Measurements from ENCODE around the gene ZNF664.
A peak's percentile ranks its signal among the peaks of the same experiment; 100 is the strongest.

ZNF664 gene

DNA sequence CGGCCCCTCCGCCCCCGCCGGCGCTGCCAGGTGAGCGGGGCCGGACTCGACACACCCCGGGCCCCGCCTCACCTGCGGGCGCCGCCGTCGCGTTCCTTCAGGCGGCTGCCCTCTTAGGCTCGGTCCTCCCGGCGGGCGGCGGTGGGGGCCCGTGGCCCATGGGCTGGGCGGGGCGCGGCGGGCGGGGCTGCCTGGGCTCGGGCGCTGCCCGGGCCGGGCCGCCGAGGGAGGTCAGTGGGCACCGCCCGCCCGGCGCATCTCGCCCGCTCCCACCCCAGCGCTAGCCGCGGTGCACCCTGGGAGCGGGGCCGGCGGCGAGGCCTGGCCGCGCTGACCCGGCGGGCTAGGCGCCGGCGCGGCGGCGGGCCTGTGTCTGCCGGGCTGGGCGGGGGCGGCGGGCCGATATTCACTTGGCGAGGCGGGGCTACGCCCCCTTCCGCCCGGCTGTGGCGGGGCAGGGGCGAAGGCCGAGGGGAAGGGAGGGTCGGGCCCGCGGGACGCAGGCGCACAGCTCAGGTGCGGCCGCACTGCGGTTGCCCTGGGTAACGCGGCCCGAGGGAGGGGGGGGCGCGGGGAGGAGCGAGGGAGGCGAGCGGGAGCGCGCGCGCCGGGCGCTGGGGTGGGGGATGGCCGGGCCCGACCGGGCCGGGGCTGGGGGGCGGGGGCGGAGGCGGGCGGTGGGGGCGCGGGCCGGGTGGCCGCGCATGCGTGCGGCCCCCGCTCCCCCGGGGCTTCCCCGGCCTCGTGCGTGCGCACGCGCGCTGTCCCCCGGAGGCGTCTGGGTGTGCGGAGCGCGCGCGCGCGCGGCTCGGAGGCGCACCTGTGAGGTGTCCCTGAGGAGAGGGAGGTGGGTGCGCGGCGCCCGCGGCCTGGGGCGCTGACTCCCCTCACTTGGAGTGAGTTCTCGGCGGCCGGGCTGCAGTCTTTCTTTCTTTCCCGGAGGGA lies at the start of gene ZNF664, which contains the start of gene CCDC92:
ZNF664 (plus strand) TSS at position 759 of the 945 bp plus-strand sequence. CDS start 38,930 bp downstream, outside the sequence.
CCDC92 (minus strand) TSS at position 375 of the 945 bp plus-strand sequence. CDS start 28,526 bp downstream, outside the sequence.
- DNase-seq (ENCODE audit: low read depth in 4 of 4, low spot score in 1 of 4), result peak; percentile 86 to 94 (median 92)

DNA sequence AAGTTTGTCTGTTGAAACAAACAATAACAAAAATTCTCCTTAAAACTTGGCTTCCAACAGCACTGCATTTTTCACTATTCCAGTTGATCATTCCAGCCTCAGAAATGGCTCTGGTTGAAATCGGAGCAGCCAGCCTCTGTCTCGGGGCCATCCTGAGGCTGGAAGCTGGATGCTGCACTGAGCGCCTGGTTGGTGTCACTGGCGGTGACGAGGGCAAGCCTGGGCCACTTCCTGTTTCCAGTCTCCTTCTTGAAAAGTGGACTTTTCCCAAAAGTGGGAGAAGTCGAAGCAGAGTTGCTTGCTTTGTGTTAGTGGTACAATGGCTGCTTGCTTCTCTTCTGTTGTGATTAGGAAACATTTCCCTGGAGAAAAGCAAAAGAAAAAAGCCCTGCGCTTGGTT lies 49.1 kb upstream of the ZNF664 start:
- no peak for DNase-seq (ENCODE audit: low read depth in 4 of 4, low spot score in 1 of 4)

DNA sequence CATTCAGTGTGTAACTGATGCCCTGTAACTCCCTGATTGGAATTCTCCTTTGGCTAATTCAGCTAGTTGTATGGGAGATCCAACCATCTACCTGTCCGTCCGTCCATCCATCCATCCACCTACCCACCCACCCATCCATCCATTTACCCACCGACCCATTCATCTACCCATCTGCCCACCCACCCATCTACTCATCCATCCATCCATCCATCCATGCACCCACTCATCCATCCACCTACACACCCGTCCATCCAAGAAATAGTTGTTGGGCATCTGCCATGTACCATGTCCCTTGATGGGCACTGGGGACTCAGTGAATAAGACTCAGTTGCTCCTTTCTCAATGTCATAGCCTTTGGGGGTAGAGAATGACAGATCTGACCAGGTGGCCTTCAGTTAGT lies 48.5 kb upstream of the ZNF664 start:
- no peak for DNase-seq (ENCODE audit: low read depth in 4 of 4, low spot score in 1 of 4)

DNA sequence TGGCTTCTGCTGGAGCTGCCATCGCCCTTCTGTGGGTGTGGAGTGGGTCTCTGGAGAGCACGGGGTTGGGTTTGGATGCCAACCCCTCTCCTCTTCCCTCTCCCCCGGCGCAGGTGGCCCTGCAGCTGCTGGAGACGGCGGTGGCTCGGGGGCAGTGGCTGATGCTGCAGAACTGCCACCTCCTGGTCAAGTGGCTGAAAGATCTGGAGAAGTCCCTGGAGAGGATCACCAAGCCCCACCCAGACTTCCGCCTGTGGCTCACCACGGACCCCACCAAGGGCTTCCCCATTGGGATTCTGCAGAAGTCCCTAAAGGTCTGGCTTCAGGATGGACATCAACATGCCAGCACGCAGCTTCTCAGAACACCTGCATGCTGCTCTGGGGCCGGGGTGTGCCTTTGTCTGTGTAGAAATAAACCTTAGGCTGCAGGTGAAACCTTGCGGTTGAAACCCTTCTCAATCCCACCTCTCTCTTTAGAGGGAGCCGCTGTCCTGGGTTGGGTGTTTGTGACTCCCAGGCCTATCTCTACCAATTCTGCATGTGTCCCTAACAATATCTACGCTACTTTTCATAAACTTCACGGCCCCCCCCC lies 44.6 kb upstream of the ZNF664 start:
- DNase-seq (ENCODE audit: low read depth in 4 of 4, low spot score in 1 of 4), result no peak

DNA sequence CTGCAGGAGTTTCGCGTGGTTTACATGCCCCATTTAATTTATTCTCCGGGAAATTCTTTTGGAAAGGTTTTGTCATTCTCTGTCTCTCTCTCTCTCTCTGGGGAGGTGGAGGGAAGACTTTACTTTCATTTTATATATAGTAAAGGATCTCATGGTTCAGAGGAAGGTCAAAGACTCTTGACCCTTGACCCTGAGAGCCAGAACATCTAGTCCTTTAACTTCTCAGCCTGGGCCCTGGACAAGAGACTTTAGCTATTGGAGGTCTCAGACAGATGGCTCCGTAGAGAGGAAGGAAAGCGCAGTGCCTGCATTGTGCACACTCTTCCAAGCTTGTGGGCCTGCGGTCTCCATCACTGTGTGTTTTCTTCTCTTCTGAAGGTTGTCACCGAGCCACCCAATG lies 44.1 kb upstream of the ZNF664 start:
- DNase-seq (ENCODE audit: low read depth in 4 of 4, low spot score in 1 of 4), result no peak

DNA sequence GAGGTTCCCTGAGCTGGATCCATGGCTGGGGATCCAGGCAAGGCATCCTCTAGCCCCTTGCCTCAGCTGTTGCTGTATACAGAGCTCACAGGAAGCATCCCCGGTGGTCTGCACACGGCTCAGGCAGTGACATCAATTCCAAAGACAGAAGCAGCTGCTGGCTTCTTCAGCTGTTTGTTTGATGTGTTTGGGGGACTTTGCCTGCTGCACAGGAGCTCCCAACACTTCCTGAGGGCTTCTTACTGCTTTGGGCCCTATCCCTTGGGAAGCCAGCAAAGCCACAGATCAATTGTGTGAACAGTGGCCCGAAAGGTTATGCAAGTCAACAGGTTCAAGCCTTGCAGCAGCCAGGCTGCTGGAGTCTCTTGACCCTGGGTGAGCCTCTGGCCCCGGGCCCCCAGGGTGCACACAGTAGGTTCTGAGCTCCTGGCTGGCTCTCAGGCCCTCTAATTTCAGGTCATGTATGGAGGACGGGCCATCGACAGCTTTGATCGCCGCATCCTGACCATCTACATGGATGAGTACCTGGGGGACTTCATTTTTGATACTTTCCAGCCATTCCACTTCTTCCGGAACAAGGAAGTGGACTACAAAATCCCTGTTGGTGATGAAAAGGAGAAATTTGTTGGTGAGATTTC lies 43.0 kb upstream of the ZNF664 start:
- DNase-seq (ENCODE audit: low read depth in 4 of 4, low spot score in 1 of 4), result no peak

DNA sequence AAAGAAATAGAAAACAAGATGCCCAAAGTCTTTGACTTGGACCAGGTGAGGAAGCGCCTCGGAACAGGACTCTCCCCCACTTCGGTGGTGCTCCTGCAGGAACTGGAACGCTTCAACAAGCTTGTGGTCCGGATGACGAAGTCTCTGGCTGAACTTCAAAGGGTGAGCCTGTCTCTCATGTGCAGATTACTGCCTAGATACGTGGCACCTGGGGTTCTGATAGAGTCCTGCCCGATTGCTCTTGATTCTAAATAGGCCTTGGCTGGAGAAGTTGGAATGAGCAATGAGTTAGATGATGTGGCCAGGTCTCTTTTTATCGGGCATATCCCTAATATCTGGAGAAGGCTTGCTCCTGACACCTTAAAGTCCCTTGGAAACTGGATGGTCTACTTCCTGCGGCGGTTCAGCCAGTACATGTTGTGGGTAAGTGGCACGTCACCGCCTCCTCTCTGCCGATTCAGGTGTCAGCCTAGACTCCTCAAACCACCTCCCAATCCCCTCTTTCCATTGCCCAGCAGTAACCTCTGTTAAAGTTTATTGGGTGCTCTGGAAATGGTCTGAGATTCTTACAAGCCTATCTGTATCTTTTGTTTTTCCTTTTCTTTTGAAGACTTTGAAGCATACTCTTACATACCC lies 41.2 kb upstream of the ZNF664 start:
- peak in 2 of 4 experiments; percentile 5 to 16 for DNase-seq (ENCODE audit: low read depth in 4 of 4, low spot score in 1 of 4)

DNA sequence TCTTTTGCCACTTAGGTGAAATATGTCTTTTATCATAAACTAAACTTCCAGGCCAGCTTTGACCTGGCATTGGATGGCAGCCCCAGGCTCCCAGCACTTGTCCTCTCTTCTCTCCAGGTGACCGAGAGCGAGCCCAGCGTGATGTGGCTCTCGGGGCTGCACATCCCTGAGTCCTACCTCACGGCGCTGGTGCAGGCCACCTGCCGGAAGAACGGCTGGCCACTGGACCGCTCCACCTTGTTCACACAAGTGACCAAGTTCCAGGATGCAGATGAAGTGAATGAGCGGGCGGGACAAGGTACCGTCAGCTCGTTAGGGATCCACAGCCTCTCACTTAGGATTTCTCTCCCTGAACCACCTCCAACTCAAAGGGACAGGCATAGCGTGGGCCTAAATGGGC lies 39.8 kb upstream of the ZNF664 start:
- DNase-seq (ENCODE audit: low read depth in 4 of 4, low spot score in 1 of 4), result no peak

DNA sequence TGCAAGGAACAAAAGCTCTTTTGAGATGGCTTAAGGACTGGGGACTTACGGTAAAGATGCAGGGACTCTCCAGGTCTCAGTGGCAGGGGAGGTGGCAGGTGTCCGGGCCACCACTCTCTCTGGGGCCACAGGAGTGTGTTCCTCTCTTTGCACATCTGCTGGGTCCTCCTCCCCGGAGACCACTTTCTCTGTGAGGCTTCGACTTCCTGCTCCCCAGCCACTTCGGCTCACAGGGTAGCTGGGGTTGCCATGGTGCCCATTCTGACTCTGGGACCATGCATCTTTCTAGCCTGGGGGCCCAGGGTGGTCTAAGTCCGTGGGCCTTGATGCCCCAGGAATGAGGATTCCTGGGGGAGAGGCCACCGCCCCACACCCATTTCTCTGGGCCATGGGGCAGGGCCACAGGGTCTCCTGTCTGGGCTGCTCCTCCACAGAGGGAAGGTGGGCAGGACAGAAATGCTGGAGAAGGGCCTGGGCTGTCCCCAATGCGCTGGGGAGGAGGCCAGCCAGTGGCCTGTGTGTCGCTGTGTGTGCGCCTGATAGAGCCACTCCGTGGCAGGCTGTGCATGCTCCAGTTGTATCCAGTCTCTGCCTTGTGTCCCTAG lies 38.9 kb upstream of the ZNF664 start:
- DNase-seq (ENCODE audit: low read depth in 4 of 4, low spot score in 1 of 4), result no peak

DNA sequence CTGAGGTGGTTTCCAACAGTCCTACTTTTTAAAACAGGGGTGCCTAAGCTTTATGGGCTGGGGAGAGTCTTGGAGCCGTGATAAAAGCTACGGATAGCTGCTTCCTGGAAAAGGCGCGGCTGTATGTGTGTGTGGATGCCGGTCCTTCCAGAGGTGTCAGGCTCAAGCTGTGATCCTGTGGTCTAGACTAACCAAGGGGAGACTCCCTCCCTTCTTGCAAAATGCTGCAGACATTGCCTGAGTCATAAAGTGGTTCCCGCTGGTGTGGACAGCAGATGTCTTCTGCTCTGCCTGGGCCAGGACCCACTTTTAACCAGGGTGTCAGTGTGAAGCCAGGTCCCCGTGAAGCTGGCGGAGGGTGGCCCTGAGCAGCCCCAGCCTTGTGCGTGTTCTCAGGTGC lies 38.2 kb upstream of the ZNF664 start:
- no peak for DNase-seq (ENCODE audit: low read depth in 4 of 4, low spot score in 1 of 4)

DNA sequence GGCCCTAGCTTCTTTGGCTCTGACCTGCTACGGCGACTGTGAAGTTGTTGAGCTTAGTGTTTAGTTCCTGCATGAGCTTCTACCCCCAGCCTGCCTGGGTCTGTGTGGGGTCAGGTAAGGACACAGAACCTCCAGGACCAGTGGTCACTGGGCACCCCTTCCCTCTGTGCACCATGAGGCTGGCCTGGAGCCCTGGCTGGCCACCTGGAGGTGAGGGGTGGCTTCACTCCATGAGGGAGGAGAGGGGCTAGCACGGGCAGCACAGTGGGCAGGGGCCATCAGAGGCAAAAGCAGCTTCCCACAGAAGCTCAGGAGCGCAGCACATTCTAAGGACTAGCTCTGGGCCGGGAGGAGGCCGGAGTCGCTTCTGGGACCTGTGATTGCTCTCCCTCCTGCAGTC lies 37.1 kb upstream of the ZNF664 start:
- no peak for DNase-seq (ENCODE audit: low read depth in 4 of 4, low spot score in 1 of 4)

DNA sequence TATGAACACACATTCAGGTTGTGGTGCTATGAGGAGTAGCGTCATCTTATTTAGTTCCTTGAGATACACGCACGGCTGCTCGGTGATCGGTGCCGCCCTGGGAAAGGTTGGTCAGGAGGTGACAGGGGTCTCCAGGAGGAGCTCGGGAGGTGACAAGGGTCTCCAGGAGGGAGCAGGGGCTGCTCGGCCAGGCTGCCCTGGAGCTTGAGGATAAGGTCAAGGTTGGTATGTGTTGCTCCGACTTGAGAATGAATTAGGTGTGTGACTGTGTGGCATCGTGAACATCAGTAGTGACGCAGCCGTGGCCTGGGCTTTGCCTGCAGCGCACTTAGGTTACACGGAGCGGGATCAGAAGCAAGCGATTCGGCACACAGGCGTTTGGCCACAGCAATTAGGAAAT lies 36.5 kb upstream of the ZNF664 start:
- no peak for DNase-seq (ENCODE audit: low read depth in 4 of 4, low spot score in 1 of 4)

DNA sequence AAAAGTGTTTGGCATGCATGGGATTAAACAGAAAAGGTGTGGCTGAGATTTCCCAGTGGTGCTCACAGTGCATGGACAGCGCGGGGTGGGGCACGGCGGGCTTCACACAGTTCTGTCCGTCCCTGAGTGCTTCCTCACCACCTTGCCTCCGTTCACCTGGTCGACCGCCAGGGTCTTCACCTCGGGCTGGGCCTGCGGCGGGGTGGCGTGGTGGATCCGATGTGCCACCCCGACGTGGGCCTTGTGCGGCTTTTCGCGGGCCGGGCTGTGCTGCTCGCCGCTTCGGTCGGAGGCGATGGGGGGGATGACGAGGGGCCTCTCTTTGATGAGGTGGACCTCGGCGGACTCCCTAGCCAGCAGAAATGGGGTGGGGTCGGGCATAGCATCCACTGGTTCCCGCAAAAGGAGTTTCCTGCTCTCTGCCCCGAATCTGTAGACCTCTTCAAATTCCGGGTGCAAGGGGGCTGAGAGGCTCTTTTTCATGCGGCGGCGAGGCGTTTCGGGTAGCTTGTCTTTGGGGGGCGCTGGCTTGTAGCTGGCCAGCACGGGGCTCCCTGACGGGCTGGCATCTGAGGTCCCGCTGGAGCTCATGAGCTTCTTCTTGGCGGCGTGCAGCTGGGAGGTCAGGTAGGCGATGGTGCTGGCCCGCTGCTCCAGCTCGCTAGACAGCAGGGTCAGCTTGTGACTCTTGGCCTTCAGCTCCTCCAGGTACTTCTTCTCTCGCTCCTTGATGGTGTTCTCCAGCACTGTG lies 35.9 kb upstream of the ZNF664 start:
- DNase-seq (ENCODE audit: low read depth in 4 of 4, low spot score in 1 of 4), result no peak

DNA sequence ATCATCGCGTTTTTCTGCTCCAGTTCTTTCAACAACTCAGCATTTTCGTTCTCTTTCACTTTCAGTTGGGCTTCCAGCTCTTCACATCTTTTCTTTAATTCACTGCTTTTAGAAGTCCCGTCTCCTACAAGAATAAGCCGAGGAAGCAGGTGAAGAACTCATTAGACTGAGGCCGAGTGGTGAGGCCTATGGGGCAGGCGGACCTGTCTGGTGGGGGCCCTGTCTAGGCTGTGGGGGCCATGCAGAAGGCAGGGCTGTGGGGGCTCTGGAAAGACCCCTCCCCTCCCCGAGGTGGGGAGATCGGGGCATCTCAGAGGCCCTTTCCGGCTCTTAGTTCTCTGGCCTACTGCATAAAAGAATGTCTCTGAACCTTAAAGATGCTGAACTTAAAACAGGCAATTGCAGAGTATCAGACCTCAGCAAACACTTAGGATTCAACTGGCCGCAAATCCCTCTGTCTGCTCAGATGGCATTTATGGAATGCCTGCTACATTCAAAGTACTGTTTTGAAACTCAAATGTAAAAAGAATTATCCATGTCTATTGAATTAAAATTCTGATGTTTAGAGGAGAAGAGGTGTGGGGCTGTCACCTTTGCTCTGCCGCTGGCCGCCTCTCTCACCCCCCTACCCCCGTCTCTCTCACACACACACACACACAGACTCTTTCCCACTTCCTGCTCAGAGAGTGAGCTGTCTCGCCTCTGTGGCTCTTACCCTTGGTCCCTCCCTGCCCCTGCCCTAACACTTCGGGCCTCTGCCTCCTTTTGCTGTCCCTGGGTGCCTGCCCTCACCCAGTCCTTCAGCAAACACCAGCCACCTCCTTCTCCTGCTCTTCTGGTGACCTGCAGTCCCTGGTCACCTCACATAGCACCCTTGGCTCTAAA lies 35.1 kb upstream of the ZNF664 start:
- DNase-seq (ENCODE audit: low read depth in 4 of 4, low spot score in 1 of 4), result peak in 2 of 4 experiments; percentile 8 to 33

DNA sequence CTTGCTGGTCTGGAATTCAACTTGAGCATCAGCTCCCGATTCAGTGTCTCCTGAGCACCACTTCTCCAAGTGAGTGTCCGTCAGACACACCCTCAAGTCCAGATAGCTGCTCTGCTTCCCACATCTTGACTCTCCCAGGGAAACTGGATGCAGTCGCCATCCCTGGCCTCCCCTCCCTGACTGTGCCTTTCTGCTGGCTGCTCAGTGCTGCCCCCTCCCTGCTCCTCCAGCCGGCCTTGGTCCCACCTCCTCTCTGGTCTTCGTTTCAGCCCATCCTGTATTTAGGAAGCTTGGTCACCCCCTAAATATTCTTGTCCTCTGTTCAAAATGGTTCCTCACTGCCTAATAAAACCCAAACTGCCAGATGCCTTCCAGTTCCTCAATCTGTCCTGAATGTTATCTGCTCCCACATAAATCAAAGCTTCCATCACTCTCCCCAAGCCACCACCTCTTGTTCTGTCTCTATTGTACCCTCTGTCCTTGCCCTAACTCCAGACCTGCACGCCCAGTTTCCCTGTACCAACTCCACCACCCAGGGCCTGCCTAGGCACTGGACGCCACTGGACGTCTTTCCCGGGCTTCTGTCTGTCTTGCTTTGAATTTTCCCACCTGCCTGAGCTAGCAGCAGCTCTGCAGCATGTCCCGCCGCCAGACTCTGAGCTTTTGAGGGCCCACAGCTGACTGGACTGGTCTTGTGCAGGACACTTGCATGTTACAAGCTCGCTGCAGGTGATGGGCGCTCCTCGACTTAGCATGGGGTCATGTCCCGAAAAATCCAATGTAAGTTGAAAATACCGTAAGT lies 34.1 kb upstream of the ZNF664 start:
- peak in 1 of 4 experiments; percentile 8 for DNase-seq (ENCODE audit: low read depth in 4 of 4, low spot score in 1 of 4)

DNA sequence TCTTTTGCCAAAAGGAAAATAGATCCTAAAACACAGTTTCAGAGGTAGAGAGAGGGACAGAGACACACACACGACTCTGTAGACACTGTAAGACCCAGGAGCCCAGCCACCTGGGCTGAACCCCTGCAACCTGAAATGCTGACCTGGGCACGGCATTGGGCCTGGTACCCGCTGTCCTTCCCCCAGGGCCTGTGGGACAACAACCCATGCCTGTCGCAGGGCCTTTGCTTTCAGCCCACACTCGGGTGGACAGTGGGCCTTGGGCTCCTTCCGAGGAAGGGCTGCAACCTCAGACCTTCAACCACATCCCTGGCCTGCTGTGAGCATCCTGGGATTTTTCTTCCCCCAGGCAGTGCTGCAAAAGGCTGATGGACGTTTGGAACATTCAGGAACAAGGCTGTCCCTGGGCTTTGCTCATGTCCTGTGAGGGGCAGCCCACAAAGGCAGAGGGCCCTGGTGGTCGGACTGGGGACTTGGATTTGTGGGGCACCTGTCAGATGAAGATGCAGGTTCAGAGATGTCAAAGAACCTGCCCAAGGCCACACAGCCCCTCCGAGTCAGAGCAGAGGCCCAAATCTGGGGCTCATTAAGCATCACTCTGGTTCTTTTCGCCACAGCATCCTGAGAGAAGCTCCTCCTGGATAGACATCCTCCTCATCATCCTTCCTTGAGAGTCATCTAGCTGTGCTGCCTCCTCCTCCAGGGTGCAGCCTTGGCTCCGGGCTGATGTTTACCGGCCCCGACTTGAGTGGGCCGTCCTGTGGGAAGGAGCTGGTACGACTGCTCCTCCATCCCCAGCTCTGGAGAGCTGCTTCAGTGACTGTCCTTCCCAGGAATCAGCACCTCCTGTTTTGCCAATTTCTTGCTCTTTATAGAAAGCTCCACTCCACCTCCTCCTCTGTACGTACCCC lies 33.0 kb upstream of the ZNF664 start:
- no peak for DNase-seq (ENCODE audit: low read depth in 4 of 4, low spot score in 1 of 4)

DNA sequence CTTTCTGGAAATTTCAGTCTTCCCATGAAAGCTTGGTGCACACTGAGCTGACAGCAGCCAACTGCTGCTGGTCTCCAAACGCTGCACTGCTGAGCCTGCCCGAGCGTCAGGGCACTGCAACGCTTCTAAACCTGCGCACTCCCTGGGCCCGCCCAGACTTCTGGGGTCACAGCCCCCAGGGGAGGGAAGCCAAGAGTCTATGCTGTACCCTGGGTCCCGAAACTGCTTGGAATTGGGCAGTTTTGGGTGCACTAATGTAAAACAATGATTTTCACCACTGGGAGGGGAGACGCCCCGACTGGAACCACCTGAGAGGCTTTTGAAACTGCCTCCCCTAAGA lies 32.4 kb upstream of the ZNF664 start:
- DNase-seq (ENCODE audit: low read depth in 4 of 4, low spot score in 1 of 4), result no peak

DNA sequence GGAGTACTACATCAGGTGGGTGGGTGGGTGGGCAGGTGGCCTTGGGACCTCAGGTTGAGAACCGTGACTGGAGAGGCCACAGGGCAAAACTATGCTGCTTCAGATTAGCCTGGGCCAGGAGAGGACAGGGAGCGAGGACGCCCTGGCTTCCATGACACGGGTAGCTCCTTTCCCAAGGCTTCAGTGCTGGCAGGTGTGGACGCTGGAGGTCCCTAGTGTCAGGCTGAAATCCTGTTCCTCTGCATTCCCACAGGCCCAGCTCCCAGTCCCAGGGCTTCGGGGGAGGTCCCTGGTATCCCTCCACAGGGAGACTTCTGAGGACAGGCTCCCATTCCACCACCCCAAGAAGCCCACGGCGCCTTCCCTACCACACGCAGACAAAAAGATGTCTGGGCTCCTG lies 32.0 kb upstream of the ZNF664 start:
- no peak for DNase-seq (ENCODE audit: low read depth in 4 of 4, low spot score in 1 of 4)

Measured in stimulated activated CD4-positive, alpha-beta T cell treated with anti-CD3 and anti-CD28 coated beads, Interleukin-1b, Interleukin-23, amount 100 ng/mL, for 24 hours (primary cell).